22Rv1 (cell line): ENCODE results near the gene CGNL1.

Source experiments
- ZFX ChIP-seq: fragments of 450-650 bp; IDR thresholded peaks from 2 replicates; pipeline ENCODE4 v1.6.1; 2017; ENCODE audit warnings: antibody characterized with exemption, borderline replicate concordance
- TF ChIP-seq, protein P1 (sequence below): fragments of 450-650 bp; IDR thresholded peaks from 2 replicates; pipeline ENCODE4 v1.5.1; 2017; ENCODE audit warnings: mild to moderate bottlenecking

- TF ChIP-seq, protein P1, sequence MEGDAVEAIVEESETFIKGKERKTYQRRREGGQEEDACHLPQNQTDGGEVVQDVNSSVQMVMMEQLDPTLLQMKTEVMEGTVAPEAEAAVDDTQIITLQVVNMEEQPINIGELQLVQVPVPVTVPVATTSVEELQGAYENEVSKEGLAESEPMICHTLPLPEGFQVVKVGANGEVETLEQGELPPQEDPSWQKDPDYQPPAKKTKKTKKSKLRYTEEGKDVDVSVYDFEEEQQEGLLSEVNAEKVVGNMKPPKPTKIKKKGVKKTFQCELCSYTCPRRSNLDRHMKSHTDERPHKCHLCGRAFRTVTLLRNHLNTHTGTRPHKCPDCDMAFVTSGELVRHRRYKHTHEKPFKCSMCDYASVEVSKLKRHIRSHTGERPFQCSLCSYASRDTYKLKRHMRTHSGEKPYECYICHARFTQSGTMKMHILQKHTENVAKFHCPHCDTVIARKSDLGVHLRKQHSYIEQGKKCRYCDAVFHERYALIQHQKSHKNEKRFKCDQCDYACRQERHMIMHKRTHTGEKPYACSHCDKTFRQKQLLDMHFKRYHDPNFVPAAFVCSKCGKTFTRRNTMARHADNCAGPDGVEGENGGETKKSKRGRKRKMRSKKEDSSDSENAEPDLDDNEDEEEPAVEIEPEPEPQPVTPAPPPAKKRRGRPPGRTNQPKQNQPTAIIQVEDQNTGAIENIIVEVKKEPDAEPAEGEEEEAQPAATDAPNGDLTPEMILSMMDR: no peak
- no peak for TF ChIP-seq ZFX
Observed at GRCh38 chr15:57596301-57596855, 220.1 kb downstream of the CGNL1 start.
